SK-N-SH treated with all-trans-retinoic acid at 6 μM for 48 hours (cell line): ENCODE results near the gene ZNF274.

Experiments used
- CREB5 ChIP-seq: fragments of 250-450 bp; sonication (Bioruptor Pico); IDR thresholded peaks from 2 replicates; pipeline ENCODE4 v1.5.1; 2020; ENCODE audit warnings: low read depth, mild to moderate bottlenecking, moderate library complexity
- PATZ1 ChIP-seq: fragments of 250-450 bp; sonication (Bioruptor Pico); IDR thresholded peaks from 2 replicates; pipeline ENCODE4 v1.8.0; 2020; ENCODE audit warnings: mild to moderate bottlenecking, moderate library complexity, borderline replicate concordance
- PPARA ChIP-seq: fragments of 250-450 bp; sonication (Bioruptor Pico); IDR thresholded peaks from 2 replicates; pipeline ENCODE4 v1.5.0; 2020; ENCODE audit warnings: mild to moderate bottlenecking, borderline replicate concordance
- RARB ChIP-seq: fragments of 250-450 bp; sonication (Bioruptor Pico); IDR thresholded peaks from 2 replicates; pipeline ENCODE4 v1.8.0; 2021; ENCODE audit warnings: mild to moderate bottlenecking, moderate library complexity
- SNAI2 ChIP-seq: fragments of 250-450 bp; sonication (Bioruptor Pico); IDR thresholded peaks from 2 replicates; pipeline ENCODE4 v1.5.0; 2020; ENCODE audit warnings: mild to moderate bottlenecking, moderate library complexity
- TOX ChIP-seq: fragments of 250-450 bp; sonication (Bioruptor Pico); IDR thresholded peaks from 2 replicates; pipeline ENCODE4 v1.8.0; 2021; ENCODE audit warnings: mild to moderate bottlenecking, moderate library complexity, borderline replicate concordance
- ZC3H10 ChIP-seq: fragments of 250-450 bp; sonication (Bioruptor Pico); IDR thresholded peaks from 2 replicates; pipeline ENCODE4 v1.5.1; 2021; ENCODE audit warnings: mild to moderate bottlenecking, moderate library complexity
- ZFP3 ChIP-seq: fragments of 250-450 bp; sonication (Bioruptor Pico); IDR thresholded peaks from 2 replicates; pipeline ENCODE4 v1.5.0; 2020; ENCODE audit warnings: mild to moderate bottlenecking, moderate library complexity
- ZFP30 ChIP-seq: fragments of 450-650 bp; formaldehyde crosslinking; IDR thresholded peaks from 2 replicates; pipeline ENCODE4 v1.5.0; 2022; ENCODE audit warnings: mild to moderate bottlenecking, moderate library complexity
- ZNF565 ChIP-seq: fragments of 450-650 bp; formaldehyde crosslinking; conservative IDR thresholded peaks from 2 replicates; pipeline ENCODE4 v1.5.0; 2020; ENCODE audit warnings: low read depth, mild to moderate bottlenecking, moderate library complexity
- ZNF8 ChIP-seq: fragments of 450-650 bp; formaldehyde crosslinking; IDR thresholded peaks from 2 replicates; pipeline ENCODE4 v1.5.0; 2020; ENCODE audit warnings: mild to moderate bottlenecking, moderate library complexity
- TF ChIP-seq, protein P1 (sequence below): fragments of 250-450 bp; sonication (Bioruptor Pico); IDR thresholded peaks from 2 replicates; pipeline ENCODE4 v1.5.1; 2021; ENCODE audit warnings: mild to moderate bottlenecking, moderate library complexity

DNA sequence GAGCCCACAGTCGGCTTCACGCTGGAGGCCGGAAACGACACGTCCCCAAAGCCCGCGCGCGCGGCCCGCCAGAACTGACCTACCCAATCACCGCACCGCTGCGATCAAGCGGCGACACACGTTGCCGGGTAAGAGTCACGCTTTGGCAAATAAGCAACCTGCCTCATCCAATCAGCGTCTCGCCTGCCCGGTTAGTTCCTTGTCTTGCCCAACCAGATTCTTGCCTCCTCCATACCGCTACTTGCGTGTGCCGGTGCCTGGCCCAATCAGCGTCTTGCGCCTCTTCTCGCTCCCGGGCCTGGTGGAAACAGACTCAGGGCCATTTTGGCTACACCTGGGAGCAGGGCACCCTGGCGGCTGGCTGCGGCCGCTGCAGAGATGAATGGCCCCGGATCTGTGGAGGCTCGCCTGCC, 34.2 kb downstream of the ZNF274 start:
- TF ChIP-seq PATZ1 (CRISPR knock-in tag) = no peak
- TF ChIP-seq ZFP3 (CRISPR knock-in tag) = no peak
- no peak for TF ChIP-seq RARB (CRISPR knock-in tag)
- TF ChIP-seq ZNF8 (CRISPR knock-in tag) = no peak
- TF ChIP-seq, protein P1, sequence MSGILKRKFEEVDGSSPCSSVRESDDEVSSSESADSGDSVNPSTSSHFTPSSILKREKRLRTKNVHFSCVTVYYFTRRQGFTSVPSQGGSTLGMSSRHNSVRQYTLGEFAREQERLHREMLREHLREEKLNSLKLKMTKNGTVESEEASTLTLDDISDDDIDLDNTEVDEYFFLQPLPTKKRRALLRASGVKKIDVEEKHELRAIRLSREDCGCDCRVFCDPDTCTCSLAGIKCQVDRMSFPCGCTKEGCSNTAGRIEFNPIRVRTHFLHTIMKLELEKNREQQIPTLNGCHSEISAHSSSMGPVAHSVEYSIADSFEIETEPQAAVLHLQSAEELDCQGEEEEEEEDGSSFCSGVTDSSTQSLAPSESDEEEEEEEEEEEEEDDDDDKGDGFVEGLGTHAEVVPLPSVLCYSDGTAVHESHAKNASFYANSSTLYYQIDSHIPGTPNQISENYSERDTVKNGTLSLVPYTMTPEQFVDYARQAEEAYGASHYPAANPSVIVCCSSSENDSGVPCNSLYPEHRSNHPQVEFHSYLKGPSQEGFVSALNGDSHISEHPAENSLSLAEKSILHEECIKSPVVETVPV = no peak
- no peak for TF ChIP-seq ZFP30 (CRISPR knock-in tag)
- no peak for TF ChIP-seq PPARA
- TF ChIP-seq TOX = no peak
- TF ChIP-seq ZNF565 (CRISPR knock-in tag) = no peak
- no peak for TF ChIP-seq ZC3H10
- no peak for TF ChIP-seq SNAI2
- TF ChIP-seq CREB5 = no peak
